HepG2 (cell line): Measurements from ENCODE around the gene SLC35A1. TPM values are rescaled to one million over a fixed set of nuclear protein-coding genes. Genes with fewer than 3 reads are reported as not detected.
A peak's percentile ranks its signal among the peaks of the same experiment; 100 is the strongest.

ENCODE experiments used
- AGO2 ChIP-seq: fragments of 200-400 bp; formaldehyde crosslinking; optimal IDR thresholded peaks from 2 replicates; pipeline ENCODE3; 2017; ENCODE audit warnings: mild to moderate bottlenecking, low read depth, low read length, moderate library complexity
- BHLHE40 ChIP-seq: IDR thresholded peaks from 2 replicates; pipeline ENCODE4 v1.6.1; 2011; ENCODE audit warnings: low read length, improper control_type of control experiment
- FOSL1 ChIP-seq: sonication (generic); formaldehyde crosslinking; IDR thresholded peaks from 2 replicates; pipeline ENCODE4 v1.9.0; 2021; ENCODE audit warnings: missing genetic modification reagents, borderline replicate concordance
- FOXO1 ChIP-seq: sonication (generic); formaldehyde crosslinking; IDR thresholded peaks from 2 replicates; pipeline ENCODE4 v1.4.0; 2020; ENCODE audit warnings: missing genetic modification reagents
- KLF9 ChIP-seq: IDR thresholded peaks from 2 replicates; pipeline ENCODE4 v1.6.1; 2016; ENCODE audit warnings: low read depth
- KMT2A ChIP-seq: sonication (generic); formaldehyde crosslinking; IDR thresholded peaks from 2 replicates; pipeline ENCODE4 v1.4.0; 2020; ENCODE audit warnings: missing genetic modification reagents
- NFIB ChIP-seq: sonication (generic); formaldehyde crosslinking; IDR thresholded peaks from 2 replicates; pipeline ENCODE4 v1.9.0; 2021; ENCODE audit warnings: missing genetic modification reagents, mild to moderate bottlenecking, borderline replicate concordance
- NR2F2 ChIP-seq: IDR thresholded peaks from 2 replicates; pipeline ENCODE4 v1.6.1; 2012; ENCODE audit warnings: low read depth, inconsistent platforms, borderline replicate concordance
- RARA ChIP-seq: IDR thresholded peaks from 2 replicates; pipeline ENCODE4 v1.6.1; 2016; ENCODE audit warnings: missing genetic modification reagents, missing compliant biosample characterization
- RBAK ChIP-seq: sonication (generic); formaldehyde crosslinking; IDR thresholded peaks from 2 replicates; pipeline ENCODE4 v1.5.1; 2020; ENCODE audit warnings: mild to moderate bottlenecking, missing genetic modification reagents
- TMF1 ChIP-seq: sonication (generic); formaldehyde crosslinking; IDR thresholded peaks from 2 replicates; pipeline ENCODE4 v1.8.1; 2022; ENCODE audit warnings: low read depth, missing genetic modification reagents
- YEATS4 ChIP-seq: sonication (generic); formaldehyde crosslinking; IDR thresholded peaks from 2 replicates; pipeline ENCODE4 v1.4.0; 2020; ENCODE audit warnings: missing genetic modification reagents, borderline replicate concordance
- ZFP36L2 ChIP-seq: sonication (generic); formaldehyde crosslinking; IDR thresholded peaks from 2 replicates; pipeline ENCODE4 v1.4.0; 2020; ENCODE audit warnings: missing genetic modification reagents
- ZNF282 ChIP-seq: fragments of 450-650 bp; IDR thresholded peaks from 2 replicates; pipeline ENCODE4 v1.6.1; 2018; ENCODE audit not compliant: partially characterized antibody
- ZNF343 ChIP-seq: sonication (generic); formaldehyde crosslinking; IDR thresholded peaks from 2 replicates; pipeline ENCODE4 v1.4.0; 2020; ENCODE audit warnings: mild to moderate bottlenecking, missing genetic modification reagents
- ZNF546 ChIP-seq: sonication (generic); formaldehyde crosslinking; conservative IDR thresholded peaks from 2 replicates; pipeline ENCODE4 v1.8.1; 2023; ENCODE audit warnings: mild to moderate bottlenecking, missing genetic modification reagents
- ZNF790 ChIP-seq: sonication (generic); formaldehyde crosslinking; IDR thresholded peaks from 2 replicates; pipeline ENCODE4 v1.8.0; 2022; ENCODE audit warnings: missing genetic modification reagents, mild to moderate bottlenecking, borderline replicate concordance
- ZNF841 ChIP-seq: sonication (generic); formaldehyde crosslinking; IDR thresholded peaks from 2 replicates; pipeline ENCODE4 v1.8.1; 2023; ENCODE audit warnings: missing genetic modification reagents, borderline replicate concordance
- ZSCAN29 ChIP-seq: sonication (generic); formaldehyde crosslinking; conservative IDR thresholded peaks from 2 replicates; pipeline ENCODE4 v1.4.0; 2020; ENCODE audit warnings: mild to moderate bottlenecking, missing genetic modification reagents
- polyA plus RNA-seq, 8 experiments: library from polyadenylated mRNA; depleted of rRNA in 3 of 8; stranded (reverse) in 7 of 8; unstranded in 1 of 8; fragments of >200 nt; fragmentation: Illumina TruSeq in 4 of 8; extraction: Trizol in 4 of 8; gene quantifications; 2 replicates each; pipeline versions ENCODE4 v1.2.1 to v1.2.3, GENCODE V29; 2011 to 2016; ENCODE audit warnings: low read depth in 4 of 8, missing spikeins in 1 of 8, mixed read lengths in 1 of 8; ENCODE audit not compliant: insufficient read depth in 1 of 8
- total RNA-seq, 5 experiments: library from RNA; depleted of rRNA; stranded (reverse); fragments of >200 nt; fragmentation: Illumina TruSeq; extraction: Trizol; gene quantifications; 2 replicates each; pipeline ENCODE4 v1.2.3, GENCODE V29; 2016; ENCODE audit warnings: low read depth in 1 of 5
- TF ChIP-seq, protein P1 (sequence below): IDR thresholded peaks from 2 replicates; pipeline ENCODE4 v1.6.1; 2018; ENCODE audit warnings: missing genetic modification reagents
- TF ChIP-seq, protein P2 (sequence below): sonication (generic); formaldehyde crosslinking; IDR thresholded peaks from 2 replicates; pipeline ENCODE4 v1.8.1; 2023; ENCODE audit warnings: mild to moderate bottlenecking, missing genetic modification reagents
- TF ChIP-seq, protein P3 (sequence below): sonication (generic); formaldehyde crosslinking; IDR thresholded peaks from 2 replicates; pipeline ENCODE4 v1.8.1; 2023; ENCODE audit warnings: missing genetic modification reagents, inconsistent platforms, borderline replicate concordance
- TF ChIP-seq, protein P4 (sequence below): sonication (generic); formaldehyde crosslinking; IDR thresholded peaks from 2 replicates; pipeline ENCODE4 v1.9.0; 2021; ENCODE audit warnings: missing genetic modification reagents, mild to moderate bottlenecking, borderline replicate concordance
- TF ChIP-seq, protein P5 (sequence below): sonication (generic); formaldehyde crosslinking; IDR thresholded peaks from 2 replicates; pipeline ENCODE4 v1.4.0; 2020; ENCODE audit warnings: missing genetic modification reagents
- TF ChIP-seq, protein P6 (sequence below): sonication (generic); formaldehyde crosslinking; IDR thresholded peaks from 2 replicates; pipeline ENCODE4 v1.4.0; 2020; ENCODE audit warnings: missing genetic modification reagents

The SLC35A1 gene
- total and polyA plus RNA-seq, 2 of the 13 experiments (the other 11 are each of a cell fraction or from before 2014, with no cell fraction given): 24.8 to 25.1 TPM

DNA sequence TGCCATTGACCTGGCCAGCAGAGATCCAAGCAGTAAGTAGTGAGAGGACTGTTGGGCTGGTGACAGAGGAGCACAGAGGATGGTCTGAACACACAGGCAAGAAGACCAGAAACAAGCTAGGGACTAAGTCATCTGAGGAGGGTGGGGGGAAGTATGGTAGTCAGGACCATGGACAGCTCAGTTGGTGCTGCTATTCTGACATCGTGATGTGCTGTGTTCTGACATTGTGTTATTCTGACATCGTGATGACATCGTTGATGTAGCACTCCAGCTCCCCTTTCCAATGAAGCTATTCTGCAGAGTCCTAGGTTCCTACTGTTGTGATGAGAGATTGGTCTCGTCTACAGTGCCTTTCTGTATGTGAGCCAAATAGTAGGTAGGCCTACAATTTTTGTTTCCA is 36.3 kb upstream of the SLC35A1 start (continued):
- TF ChIP-seq, protein P1, sequence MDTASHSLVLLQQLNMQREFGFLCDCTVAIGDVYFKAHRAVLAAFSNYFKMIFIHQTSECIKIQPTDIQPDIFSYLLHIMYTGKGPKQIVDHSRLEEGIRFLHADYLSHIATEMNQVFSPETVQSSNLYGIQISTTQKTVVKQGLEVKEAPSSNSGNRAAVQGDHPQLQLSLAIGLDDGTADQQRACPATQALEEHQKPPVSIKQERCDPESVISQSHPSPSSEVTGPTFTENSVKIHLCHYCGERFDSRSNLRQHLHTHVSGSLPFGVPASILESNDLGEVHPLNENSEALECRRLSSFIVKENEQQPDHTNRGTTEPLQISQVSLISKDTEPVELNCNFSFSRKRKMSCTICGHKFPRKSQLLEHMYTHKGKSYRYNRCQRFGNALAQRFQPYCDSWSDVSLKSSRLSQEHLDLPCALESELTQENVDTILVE (CRISPR knock-in tag): peak; percentile 83
- TF ChIP-seq AGO2: no peak
- TF ChIP-seq FOXO1 (CRISPR knock-in tag): peak; percentile 51; the same call in 1 of the 2 replicates
- no peak for TF ChIP-seq KMT2A (CRISPR knock-in tag)
- TF ChIP-seq NR2F2: no peak
- TF ChIP-seq ZNF546 (CRISPR knock-in tag): no peak
- no peak for TF ChIP-seq NFIB
- no peak for TF ChIP-seq TMF1 (CRISPR knock-in tag)
- TF ChIP-seq FOSL1 (CRISPR knock-in tag): no peak
- TF ChIP-seq, protein P2, sequence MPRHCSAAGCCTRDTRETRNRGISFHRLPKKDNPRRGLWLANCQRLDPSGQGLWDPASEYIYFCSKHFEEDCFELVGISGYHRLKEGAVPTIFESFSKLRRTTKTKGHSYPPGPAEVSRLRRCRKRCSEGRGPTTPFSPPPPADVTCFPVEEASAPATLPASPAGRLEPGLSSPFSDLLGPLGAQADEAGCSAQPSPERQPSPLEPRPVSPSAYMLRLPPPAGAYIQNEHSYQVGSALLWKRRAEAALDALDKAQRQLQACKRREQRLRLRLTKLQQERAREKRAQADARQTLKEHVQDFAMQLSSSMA (CRISPR knock-in tag): no peak
- TF ChIP-seq KLF9 (CRISPR knock-in tag): no peak
- peak; percentile 82; the same call in 1 of the 2 replicates for TF ChIP-seq ZNF790 (CRISPR knock-in tag)
- TF ChIP-seq, protein P3, sequence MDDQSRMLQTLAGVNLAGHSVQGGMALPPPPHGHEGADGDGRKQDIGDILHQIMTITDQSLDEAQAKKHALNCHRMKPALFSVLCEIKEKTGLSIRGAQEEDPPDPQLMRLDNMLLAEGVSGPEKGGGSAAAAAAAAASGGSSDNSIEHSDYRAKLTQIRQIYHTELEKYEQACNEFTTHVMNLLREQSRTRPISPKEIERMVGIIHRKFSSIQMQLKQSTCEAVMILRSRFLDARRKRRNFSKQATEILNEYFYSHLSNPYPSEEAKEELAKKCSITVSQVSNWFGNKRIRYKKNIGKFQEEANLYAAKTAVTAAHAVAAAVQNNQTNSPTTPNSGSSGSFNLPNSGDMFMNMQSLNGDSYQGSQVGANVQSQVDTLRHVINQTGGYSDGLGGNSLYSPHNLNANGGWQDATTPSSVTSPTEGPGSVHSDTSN (CRISPR knock-in tag): no peak
- TF ChIP-seq ZSCAN29: no peak
- no peak for TF ChIP-seq BHLHE40
- TF ChIP-seq, protein P4, sequence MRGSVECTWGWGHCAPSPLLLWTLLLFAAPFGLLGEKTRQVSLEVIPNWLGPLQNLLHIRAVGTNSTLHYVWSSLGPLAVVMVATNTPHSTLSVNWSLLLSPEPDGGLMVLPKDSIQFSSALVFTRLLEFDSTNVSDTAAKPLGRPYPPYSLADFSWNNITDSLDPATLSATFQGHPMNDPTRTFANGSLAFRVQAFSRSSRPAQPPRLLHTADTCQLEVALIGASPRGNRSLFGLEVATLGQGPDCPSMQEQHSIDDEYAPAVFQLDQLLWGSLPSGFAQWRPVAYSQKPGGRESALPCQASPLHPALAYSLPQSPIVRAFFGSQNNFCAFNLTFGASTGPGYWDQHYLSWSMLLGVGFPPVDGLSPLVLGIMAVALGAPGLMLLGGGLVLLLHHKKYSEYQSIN (CRISPR knock-in tag): peak; percentile 89; the same call in 1 of the 2 replicates
- TF ChIP-seq RBAK (CRISPR knock-in tag): no peak
- peak; percentile 75 for TF ChIP-seq RARA
- TF ChIP-seq ZNF343 (CRISPR knock-in tag): no peak
- TF ChIP-seq YEATS4: no peak
- no peak for TF ChIP-seq ZNF282
- TF ChIP-seq, protein P5, sequence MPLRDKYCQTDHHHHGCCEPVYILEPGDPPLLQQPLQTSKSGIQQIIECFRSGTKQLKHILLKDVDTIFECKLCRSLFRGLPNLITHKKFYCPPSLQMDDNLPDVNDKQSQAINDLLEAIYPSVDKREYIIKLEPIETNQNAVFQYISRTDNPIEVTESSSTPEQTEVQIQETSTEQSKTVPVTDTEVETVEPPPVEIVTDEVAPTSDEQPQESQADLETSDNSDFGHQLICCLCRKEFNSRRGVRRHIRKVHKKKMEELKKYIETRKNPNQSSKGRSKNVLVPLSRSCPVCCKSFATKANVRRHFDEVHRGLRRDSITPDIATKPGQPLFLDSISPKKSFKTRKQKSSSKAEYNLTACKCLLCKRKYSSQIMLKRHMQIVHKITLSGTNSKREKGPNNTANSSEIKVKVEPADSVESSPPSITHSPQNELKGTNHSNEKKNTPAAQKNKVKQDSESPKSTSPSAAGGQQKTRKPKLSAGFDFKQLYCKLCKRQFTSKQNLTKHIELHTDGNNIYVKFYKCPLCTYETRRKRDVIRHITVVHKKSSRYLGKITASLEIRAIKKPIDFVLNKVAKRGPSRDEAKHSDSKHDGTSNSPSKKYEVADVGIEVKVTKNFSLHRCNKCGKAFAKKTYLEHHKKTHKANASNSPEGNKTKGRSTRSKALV (CRISPR knock-in tag): peak; percentile 57; the same call in 1 of the 2 replicates
- TF ChIP-seq ZNF841 (CRISPR knock-in tag): no peak
- TF ChIP-seq, protein P6, sequence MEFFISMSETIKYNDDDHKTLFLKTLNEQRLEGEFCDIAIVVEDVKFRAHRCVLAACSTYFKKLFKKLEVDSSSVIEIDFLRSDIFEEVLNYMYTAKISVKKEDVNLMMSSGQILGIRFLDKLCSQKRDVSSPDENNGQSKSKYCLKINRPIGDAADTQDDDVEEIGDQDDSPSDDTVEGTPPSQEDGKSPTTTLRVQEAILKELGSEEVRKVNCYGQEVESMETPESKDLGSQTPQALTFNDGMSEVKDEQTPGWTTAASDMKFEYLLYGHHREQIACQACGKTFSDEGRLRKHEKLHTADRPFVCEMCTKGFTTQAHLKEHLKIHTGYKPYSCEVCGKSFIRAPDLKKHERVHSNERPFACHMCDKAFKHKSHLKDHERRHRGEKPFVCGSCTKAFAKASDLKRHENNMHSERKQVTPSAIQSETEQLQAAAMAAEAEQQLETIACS (CRISPR knock-in tag): no peak
- peak; percentile 78; the same call in 1 of the 2 replicates for TF ChIP-seq ZFP36L2 (CRISPR knock-in tag)
